Measurements from ENCODE around the gene SSBP4.

- TF ChIP-seq CTCF (IDR thresholded peaks at IDR 0.05; ENCODE audit: poor library complexity) (peak; percentile 12), EZH2 (IDR thresholded peaks at IDR 0.05; ENCODE audit: borderline replicate concordance) (no peak), EZH2phosphoT487 (IDR thresholded peaks at IDR 0.05; ENCODE audit: low read depth, severe bottlenecking, unreplicated experiment) (no peak)
Measured at GRCh38 chr19:18436671-18437490, 17.7 kb downstream of the SSBP4 start.

All from hepatocyte (in vitro differentiated cells).